GM10847 (cell line): ENCODE measurements around the gene TLE4.

Experiments
- POLR2A ChIP-seq: IDR thresholded peaks from 2 replicates; pipeline ENCODE4 v1.6.1; 2011; ENCODE audit not compliant: insufficient read length; ENCODE audit errors: extremely low read depth

TLE4 gene

DNA sequence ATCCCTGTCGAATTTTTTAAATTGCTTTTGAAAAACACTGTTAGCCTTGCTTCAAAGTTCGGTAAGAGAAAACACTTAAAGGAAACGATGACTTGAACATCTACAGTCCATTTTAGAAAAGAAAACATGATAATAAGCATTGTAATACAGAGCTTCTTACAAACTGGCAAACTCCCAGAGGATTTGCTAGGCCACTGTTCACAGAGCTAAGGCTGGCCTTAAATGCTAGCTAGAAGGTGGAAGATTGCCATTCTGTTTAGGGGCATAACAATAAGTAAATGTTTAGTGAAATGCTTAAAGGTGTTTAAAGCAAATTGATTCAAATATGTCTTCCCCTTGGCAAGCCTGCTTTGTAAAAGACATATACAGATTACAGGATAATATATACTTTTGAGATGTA lies 169.6 kb downstream of the TLE4 start:
- TF ChIP-seq POLR2A = no peak

DNA sequence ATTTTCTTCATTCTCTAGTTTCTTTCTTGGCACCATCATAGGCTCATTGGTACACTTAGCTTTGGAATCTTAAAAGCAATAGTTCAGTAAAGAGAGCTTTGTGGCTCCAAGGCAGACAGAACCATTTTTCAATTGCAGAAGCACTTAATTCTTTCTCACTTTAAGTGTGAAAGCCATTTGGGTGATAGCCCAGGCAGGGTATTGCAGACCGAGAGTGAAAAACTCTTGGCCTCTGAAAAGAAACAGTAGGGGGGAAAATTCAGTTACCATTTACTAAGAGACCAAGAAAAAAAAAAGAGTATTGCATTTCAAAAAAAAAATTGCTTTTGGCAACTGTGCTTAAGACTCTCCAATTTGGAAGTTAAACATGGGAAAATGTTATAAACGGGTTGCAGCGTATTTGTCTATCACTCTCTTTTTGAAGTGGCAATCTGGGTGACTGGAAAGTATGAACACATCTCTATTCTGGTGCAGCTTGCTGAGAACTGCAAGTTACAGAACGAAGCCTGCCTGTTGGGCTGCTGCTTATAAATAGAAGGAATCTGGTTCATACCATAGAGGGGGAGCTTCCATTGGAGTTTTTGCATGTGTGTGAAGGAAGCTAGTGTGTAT lies 170.5 kb downstream of the TLE4 start:
- TF ChIP-seq POLR2A = no peak

DNA sequence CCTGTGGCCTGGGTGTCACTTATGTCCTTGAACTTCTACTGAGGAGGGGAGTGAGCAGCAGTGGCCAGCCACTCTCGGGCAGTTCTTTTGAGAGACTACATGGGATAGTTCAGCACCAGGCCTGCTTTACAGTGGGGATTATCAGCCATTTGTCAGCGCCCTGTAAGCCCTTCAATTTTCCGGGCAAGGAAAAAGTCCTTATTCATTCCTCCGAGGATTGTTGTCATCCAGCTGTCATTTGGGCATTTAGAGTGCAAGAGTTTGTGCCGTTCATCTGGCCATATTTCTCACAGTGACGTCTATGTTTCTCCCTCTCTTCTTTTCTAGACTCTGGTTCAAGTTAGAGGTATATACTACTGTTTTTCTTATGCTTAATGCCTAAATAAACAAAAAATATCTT lies 172.8 kb downstream of the TLE4 start:
- TF ChIP-seq POLR2A = no peak

DNA sequence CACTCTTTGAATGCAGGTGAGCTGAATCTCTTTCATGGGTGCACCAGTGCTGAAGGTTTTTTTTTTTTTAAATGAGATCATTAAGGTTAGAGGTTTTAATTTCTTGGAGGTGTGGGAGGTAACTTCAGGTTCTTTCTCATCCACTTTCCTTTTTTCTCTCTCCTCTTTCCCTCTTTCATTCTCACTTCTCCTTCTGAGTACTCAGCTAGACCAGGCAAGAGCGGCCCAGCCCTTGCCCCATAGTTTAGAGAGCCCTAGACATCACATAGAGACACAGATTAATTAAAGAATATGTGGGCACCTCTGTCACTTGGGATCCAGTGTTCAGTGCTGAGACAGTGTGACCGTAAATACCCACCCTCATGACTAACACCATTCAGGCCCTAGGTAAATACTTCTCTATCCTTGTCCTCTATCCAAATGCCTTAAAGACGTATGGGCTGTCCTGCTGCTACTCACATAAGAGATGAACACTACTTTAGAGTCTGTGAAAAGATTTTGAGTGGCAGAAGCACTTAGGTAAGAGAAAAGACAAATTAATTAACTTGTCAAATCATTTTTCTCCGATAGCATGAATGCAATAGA lies 174.1 kb downstream of the TLE4 start:
- TF ChIP-seq POLR2A = no peak

DNA sequence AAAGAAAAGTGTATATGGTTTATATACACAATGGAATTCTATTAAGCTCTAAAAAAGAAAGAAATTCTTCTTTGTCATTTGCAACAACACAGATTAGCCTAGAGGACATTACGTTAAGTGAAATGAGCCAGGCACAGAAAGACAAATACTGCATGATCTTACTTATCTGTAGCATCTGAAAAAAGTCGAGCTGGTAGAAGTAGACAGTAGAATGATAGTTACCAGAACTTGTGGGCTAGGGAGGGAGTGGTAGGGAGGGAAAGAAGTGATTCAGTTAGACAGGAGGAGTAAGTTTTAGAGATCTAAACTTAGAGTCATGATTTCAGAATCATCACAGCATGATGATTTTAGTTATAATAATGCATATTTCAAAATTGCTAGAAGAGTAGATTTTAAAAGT lies 184.6 kb downstream of the TLE4 start:
- TF ChIP-seq POLR2A = no peak

DNA sequence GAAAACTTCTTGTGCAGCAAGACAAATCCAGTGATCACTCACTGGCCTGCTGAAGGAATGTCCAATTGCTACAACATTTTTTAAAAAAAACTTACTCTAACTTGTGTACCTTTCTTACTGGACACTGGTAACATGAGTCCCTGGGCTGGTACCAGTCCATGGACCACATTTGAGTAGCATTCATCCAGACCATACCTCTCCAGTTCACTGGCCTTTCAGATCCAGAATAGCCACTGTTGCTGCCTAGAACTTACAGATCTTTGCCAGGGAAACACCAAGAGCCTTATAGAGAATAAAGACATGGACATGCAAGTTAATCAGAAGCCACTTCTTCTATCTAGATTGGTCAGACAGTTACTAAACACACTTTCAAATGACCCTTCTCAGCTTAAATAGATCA lies 185.3 kb downstream of the TLE4 start:
- TF ChIP-seq POLR2A = no peak

DNA sequence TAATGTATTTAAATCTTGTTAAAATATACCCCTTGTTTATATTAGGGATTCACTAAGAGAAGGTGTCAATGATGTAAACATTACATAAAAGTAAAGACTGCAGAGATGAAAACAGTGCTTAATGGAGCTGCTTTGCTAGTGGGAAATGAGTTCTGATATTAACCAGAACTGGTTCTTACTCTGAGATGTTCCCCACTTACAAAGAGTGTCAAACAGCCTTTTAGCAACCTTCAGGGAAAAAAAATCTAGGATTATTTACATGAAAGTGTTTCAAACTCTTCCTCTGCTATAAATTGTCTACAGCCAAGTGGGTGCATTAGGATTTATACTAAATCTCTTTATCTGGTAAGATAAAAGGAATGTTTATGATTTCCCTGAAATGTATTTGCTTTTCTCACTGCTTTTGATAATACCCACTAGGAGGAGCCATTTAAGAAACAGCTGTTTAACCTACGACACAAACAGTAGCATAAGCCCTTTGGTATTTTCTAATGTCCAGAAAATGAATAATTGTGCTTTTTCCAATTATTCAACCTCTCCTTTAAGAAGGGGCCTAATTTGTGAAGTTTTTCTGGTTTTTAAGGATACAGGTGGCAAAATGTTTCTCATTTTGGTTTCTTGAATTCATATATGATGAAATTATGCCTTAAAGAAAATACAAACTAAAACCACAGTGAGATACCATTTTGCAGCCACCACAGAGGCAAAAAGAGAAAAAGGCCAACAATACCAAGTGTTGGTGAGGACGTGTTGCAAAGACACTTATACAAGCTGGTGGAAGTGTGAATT lies 186.3 kb downstream of the TLE4 start:
- no peak for TF ChIP-seq POLR2A

DNA sequence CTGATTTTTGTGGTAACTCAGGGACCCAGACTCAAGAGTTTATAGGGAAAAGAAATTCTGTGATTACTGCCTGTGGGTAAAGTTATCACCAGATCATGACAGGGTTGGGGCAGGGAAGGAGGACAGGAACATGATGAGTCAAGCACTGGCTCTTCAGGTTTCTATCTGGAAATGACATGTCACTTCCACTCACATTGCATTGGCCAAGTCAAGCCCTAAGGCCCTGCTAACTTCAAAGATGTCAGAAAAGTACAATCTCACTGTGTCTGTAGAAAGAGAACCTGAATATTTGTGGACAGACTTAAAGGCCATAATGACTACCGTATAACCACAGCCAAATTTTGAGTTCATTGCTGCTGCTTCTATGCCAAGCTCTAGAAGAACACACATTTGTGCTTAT lies 187.7 kb downstream of the TLE4 start:
- no peak for TF ChIP-seq POLR2A

DNA sequence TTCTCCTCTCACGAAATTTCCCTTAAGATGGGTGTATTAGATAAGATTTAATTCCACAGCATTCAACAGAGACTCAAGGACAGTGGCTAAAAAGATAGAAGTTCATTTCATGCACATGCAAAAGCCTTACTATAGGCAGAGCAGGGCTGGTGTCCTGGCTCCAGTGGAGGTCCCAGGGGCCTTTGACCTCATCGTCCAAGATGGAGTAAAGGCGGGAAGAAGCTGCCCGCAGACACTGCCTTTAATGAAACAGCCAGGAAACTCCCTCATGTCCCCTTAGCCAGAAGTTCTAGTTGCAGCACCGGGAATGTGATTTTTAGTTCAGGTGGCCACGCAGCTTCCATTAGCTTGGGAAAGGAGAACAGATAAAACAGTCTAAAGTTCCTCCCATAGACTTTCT lies 190.3 kb downstream of the TLE4 start:
- no peak for TF ChIP-seq POLR2A

DNA sequence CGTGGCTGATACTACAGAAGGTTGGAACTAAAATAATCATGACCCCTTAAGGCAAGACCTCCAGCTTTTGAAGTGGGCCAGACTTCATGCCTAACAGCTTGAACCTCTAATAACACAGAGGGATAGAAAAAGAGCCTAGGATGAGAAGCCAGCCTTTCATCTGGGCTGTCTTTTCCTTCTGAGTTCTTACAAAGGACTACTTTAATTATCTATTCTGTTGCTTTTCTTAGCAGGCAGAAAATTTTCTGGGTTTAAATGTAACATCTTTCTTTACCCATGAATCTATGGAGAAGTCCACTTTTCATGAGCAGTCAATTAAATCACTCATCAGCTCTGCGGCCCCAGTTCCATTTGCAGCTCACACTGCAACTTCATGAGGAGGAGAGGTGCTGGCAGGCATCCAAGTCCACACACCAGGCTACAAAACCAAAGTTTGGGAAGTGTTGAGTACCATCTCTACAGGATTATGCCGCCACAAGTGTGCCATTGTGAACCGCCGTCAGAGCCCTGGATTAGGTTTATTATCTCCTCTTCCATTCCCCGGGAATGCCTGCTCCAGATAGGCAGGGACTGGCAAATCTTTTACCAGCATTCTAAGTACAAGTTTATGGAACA lies 192.0 kb downstream of the TLE4 start:
- TF ChIP-seq POLR2A = no peak

DNA sequence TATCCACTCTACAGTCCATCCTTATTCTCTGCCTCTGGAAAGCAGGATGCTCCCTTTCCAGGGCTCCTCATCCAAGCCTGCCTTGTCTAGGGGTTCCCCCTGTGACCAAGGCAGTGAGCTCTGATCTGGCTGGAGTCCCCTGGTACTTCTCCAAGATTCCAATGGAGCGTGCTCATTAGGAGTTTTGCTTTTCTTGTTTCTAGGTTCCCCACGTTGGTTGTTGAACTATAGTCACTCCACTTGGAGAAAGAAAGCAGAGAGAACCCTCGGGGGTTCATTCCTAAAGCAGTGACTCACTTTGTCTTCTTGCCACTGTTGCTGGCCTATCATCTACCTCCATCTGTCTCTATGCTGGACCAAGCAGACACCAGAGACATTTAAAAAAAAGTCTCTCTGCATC lies 192.6 kb downstream of the TLE4 start:
- TF ChIP-seq POLR2A = no peak

DNA sequence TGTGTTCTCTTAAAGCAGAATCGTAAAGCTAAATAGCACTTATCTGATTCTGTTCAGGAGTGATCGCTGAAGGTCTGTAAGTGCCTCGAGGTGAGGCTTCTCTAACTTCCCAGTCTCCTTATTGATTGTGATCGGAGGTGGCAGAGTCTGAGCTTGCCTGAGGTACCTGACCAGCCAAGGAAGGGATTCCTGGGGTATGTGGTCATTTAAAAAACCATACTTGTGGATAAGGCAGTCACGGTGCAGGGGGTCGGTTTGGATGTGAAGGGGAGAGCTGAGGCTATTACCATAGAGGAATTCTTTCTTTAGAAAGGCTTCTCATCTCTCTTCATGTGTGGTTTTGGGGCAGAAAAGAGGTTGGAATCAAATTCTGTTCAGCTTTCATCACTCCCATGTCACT lies 193.7 kb downstream of the TLE4 start:
- no peak for TF ChIP-seq POLR2A

DNA sequence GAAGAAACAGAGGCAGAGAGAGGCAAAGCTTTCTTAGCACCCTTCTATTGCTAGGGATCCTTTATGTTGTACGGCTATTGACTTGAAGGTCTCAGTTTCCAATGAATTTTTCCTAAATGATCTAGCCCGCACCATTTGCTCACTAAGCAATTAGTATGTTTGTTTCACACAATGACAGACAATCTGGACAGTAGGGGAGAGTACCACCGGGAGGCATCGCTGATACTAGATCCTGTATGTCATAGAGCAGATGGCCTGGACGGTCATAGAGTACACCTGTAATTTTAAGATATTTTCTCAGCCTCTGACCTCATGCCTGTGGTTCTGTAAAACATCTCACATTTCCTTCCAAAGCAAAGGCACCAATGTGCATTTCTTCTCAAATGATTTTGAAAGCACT lies 194.3 kb downstream of the TLE4 start:
- no peak for TF ChIP-seq POLR2A

DNA sequence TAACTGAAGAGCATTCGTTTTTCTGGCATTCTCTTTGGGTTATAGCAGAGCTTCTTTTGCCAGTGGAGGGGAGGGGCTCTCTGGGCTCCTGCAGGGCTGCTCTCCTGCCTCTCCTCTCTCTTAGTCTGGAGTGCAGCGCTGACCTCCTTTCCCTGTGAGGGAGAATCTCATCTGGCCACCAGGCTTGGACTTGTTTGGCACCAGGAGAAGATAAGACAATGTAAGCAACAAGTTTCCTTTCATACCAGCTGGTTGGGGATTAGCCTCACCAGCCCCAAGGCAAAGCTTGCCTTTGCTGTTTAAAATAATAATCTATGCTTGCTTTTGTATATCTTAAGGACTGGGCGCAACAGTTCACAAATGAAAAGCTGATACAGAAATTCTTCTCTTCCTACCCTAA lies 196.4 kb downstream of the TLE4 start:
- no peak for TF ChIP-seq POLR2A

DNA sequence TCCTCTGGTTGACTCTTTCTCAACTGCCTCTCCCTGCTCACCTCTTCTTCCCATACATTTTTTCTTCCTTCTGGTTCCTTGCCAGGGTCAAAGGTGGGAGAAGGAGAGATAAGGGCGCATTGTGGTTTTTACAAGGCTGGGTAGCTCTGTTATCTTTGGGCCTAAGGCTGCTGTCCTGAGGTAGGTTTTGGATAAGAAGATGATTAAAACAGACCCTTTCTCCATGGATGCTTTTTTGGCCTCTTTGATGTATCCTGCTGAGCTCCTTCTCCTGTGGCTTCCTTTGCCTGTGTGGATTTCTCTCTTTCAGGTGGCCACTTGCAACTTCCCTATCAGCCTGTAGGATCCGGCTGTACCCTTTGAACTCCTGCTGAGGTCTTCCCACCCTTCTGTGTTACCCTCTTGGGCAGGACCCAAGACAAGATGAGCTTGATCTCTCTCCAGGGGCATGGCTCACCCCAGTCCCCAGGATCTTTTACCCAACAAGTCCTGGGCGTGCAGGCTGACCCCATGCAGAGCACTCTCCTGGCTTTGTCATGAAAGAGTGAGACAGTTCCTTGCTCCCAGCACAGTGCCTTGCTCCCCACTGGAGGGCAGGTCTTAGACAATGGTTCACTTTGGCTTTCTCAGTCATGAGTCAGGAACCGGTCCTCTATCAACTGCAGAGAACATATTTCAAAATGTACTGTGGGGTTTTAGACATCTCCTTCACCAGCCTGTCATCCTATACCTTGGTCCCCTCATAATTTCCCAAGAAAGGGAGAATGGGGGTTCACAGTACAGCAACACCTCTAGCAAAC lies 197.9 kb downstream of the TLE4 start:
- TF ChIP-seq POLR2A = no peak
